ENCODE data around the gene MUC2. TPM values are rescaled to one million over a fixed set of nuclear protein-coding genes. Genes with fewer than 3 reads are reported as not detected.
A peak's percentile ranks its signal among the peaks of the same experiment; 100 is the strongest.

Gene MUC2
- total and polyA plus RNA-seq, 9 of the 15 experiments (the other 6 are each of a cell fraction or from before 2014, with no cell fraction given): under 0.01 to 0.18 TPM; not detected in 7

DNA sequence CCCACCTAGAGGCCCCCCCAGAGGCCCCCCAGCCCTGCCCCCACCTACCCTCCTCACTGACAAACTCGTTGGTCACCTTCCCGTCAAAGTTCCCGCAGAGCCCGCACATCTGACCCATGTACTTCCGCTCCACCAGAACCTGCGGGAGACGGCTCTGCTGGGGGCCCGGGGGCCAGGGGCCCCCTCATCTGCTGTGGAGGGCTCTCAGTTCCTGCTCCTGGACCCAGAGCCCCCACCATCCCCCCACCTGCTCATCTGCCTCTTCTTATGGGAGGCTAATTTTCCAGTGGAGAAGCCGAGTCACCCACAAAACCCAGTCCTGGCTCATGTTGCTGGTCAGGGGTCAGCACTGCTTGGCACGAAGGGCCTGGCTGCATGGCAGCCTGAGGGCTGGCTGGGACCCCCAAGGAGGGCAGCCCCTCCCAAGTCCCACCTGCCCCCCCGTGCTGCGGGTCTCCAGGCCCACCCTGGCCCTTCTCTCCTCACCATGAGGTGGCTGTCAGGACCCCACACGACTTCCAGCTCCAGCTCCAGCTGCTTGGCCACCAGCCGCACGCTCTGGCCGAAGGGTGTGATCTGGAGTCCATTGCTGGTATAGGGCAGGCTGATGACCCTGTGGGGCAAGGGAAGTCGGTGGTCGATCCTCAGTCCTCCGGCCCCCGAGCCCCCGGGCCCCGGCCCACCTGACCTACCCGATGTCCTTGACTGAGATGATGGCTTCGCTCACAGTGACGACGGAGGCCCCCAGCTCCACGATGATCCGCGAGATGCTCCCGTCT lies 43.4 kb upstream of the MUC2 start:
- Histone ChIP-seq H3K4me1 (replicated peaks in 1 of 2; ENCODE audit: control insufficient read depth in 2 of 2, insufficient read depth in 2 of 2, low read length in 2 of 2) (peaks cover 0 to 71% of the 10 kb centered on the region in 2 experiments; a peak in 2 of 5 replicates), H3K9me3 (replicated peaks; ENCODE audit: control insufficient read depth, insufficient read depth, low read depth, low read length) (no peaks in the 10 kb centered on the region), H3K36me3 (ENCODE audit: control insufficient read depth, insufficient read depth, low read length) (no peaks in the 10 kb centered on the region), H3K4me3 (no peak overlapping the region), H4K20me1 (replicated peaks; ENCODE audit: control insufficient read depth, insufficient read depth, low read length) (peaks cover under 1% of the 10 kb centered on the region; the same call in 1 of the 2 replicates), H3K9ac (ENCODE audit: insufficient read depth in 1 of 2, low read depth in 2 of 2, low read length in 2 of 2) (no peak overlapping the region), H3K9me1 (ENCODE audit: control insufficient read depth, insufficient read depth, low read length) (no peaks in the 10 kb centered on the region), H3K79me2 (ENCODE audit: control insufficient read depth, insufficient read depth, low read length) (no peaks in the 10 kb centered on the region), H3K27ac (ENCODE audit: extremely low read depth, low read depth, low read length) (no peak overlapping the region), H3K27me3 (ENCODE audit: control insufficient read depth in 2 of 2, insufficient read depth in 2 of 2, low read length in 2 of 2) (peaks cover 0 to 57% of the 10 kb centered on the region in 2 experiments; a peak in 4 of 5 replicates), H2AFZ (ENCODE audit: low read depth, low read length) (no peak overlapping the region), H3K4me2 (ENCODE audit: insufficient read depth, low read length) (no peak overlapping the region)
- no peak for DNase-seq (ENCODE audit: extremely low read depth in 1 of 4, low spot score in 3 of 4)
- ChIA-PET POLR2A (no interaction called here), CTCF (ENCODE audit: low intra/inter-chr PET ratio) (no interaction called here)
- no peak for ATAC-seq
- 34% methylated on average over 22 of the region's 30 CpGs for WGBS (ENCODE audit: insufficient coverage, low coverage, missing lambda C conversion rate)
- no TSS peak for BruUV-seq (replicated peaks)
- in situ Hi-C loops (cut with MboI): no loop called here
- intact Hi-C loops (cut with micrococcal nuclease): no loop called here
- no peak for FAIRE-seq
- no peak for TF ChIP-seq ZNF551 (CRISPR knock-in tag; IDR thresholded peaks at IDR 0.05)
- TF ChIP-seq ZNF668 (CRISPR knock-in tag; IDR thresholded peaks at IDR 0.05): no peak
- no peak for TF ChIP-seq ZFP36 (IDR thresholded peaks at IDR 0.05; ENCODE audit: low read depth, low read length, partially characterized antibody)

GRCh38 chr11:1032310-1032891 lies 42.3 kb upstream of the MUC2 start:
- no peaks in the 10 kb centered on the region for H3K9me1 ChIP-seq (ENCODE audit: control insufficient read depth, insufficient read depth, low read length)
- no peaks in the 10 kb centered on the region for H3K9me3 ChIP-seq (replicated peaks; ENCODE audit: control insufficient read depth, insufficient read depth, low read depth, low read length)
- H3K4me3 ChIP-seq: no peak overlapping the region
- in situ Hi-C loops (cut with MboI): no loop called here
- no peak overlapping the region for H3K9ac ChIP-seq (ENCODE audit: insufficient read depth in 1 of 2, low read depth in 2 of 2, low read length in 2 of 2)
- intact Hi-C loops (cut with micrococcal nuclease): no loop called here
- no peaks in the 10 kb centered on the region for H3K79me2 ChIP-seq (ENCODE audit: control insufficient read depth, insufficient read depth, low read length)
- H2AFZ ChIP-seq (ENCODE audit: low read depth, low read length): no peak overlapping the region
- no peak for ATAC-seq
- no peaks in the 10 kb centered on the region for H3K36me3 ChIP-seq (ENCODE audit: control insufficient read depth, insufficient read depth, low read length)
- H3K4me1 ChIP-seq (replicated peaks in 1 of 2; ENCODE audit: control insufficient read depth in 2 of 2, insufficient read depth in 2 of 2, low read length in 2 of 2): peaks cover 0 to 78% of the 10 kb centered on the region in 2 experiments; a peak in 2 of 5 replicates
- no peak overlapping the region for H3K4me2 ChIP-seq (ENCODE audit: insufficient read depth, low read length)
- no peak overlapping the region for H3K27ac ChIP-seq (ENCODE audit: extremely low read depth, low read depth, low read length)
- H4K20me1 ChIP-seq (replicated peaks; ENCODE audit: control insufficient read depth, insufficient read depth, low read length): peaks cover 10% of the 10 kb centered on the region; the same call in 1 of the 2 replicates
- POLR2A ChIA-PET: no interaction called here
- DNase-seq (ENCODE audit: extremely low read depth in 1 of 4, low spot score in 3 of 4): no peak
- CTCF ChIA-PET (ENCODE audit: low intra/inter-chr PET ratio): no interaction called here
- 35% methylated on average over 12 of the region's 12 CpGs for WGBS (ENCODE audit: insufficient coverage, low coverage, missing lambda C conversion rate)
- BruUV-seq (replicated peaks): no TSS peak
- H3K27me3 ChIP-seq (ENCODE audit: control insufficient read depth in 2 of 2, insufficient read depth in 2 of 2, low read length in 2 of 2): peaks cover 9 to 59% of the 10 kb centered on the region in 2 experiments; a peak in 4 of 5 replicates
- FAIRE-seq: peak; percentile 23
- TF ChIP-seq FOXO4 (CRISPR knock-in tag; IDR thresholded peaks at IDR 0.05): no peak
- TF ChIP-seq FOXJ2 (tag; IDR thresholded peaks at IDR 0.05): no peak
- no peak for TF ChIP-seq ZNF436 (CRISPR knock-in tag; IDR thresholded peaks at IDR 0.05)
- no peak for TF ChIP-seq ZEB2 (IDR thresholded peaks at IDR 0.05)
- TF ChIP-seq SRSF3 (IDR thresholded peaks at IDR 0.05; ENCODE audit: insufficient read depth, low read length): no peak
- TF ChIP-seq, protein P1, sequence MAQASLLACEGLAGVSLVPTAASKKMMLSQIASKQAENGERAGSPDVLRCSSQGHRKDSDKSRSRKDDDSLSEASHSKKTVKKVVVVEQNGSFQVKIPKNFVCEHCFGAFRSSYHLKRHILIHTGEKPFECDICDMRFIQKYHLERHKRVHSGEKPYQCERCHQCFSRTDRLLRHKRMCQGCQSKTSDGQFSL (CRISPR knock-in tag; IDR thresholded peaks at IDR 0.05): no peak
- TF ChIP-seq, protein P1 (tag; IDR thresholded peaks at IDR 0.05): no peak
- no peak for TF ChIP-seq TAL1 (IDR thresholded peaks at IDR 0.05)
- TF ChIP-seq PHF8 (IDR thresholded peaks at IDR 0.05; ENCODE audit: borderline replicate concordance, low read length): no peak
- no peak for TF ChIP-seq BCL6 (CRISPR knock-in tag; IDR thresholded peaks at IDR 0.05)
- TF ChIP-seq ESRRB (CRISPR knock-in tag; IDR thresholded peaks at IDR 0.05; ENCODE audit: borderline replicate concordance): no peak
